GM23338 (cell line): ENCODE results near the gene MBOAT1. TPM values are rescaled to one million over a fixed set of nuclear protein-coding genes. Genes with fewer than 3 reads are reported as not detected.

Source experiments
- ATAC-seq: fragments of 200-7000 bp; cut with Tn5 transposase; 3 replicates; pipeline ENCODE4 v1.9.1; 2020
- DNase-seq: peaks from one replicate; pipeline ENCODE4 v3.0.0-alpha.2; 2015; ENCODE audit warnings: low spot score
- H2AFZ ChIP-seq: fragments of 200-600 bp; sonication (generic); 2 replicates; pipeline ENCODE4 v1.8.0; 2016; ENCODE audit warnings: antibody characterized with exemption, mild to moderate bottlenecking, moderate library complexity
- H3F3A ChIP-seq: fragments of 200-600 bp; sonication (generic); replicated peaks from 2 replicates; pipeline ENCODE4 v1.8.0; 2017; ENCODE audit warnings: antibody characterized with exemption, mixed run types, low read depth
- H3K27ac ChIP-seq: fragments of 200-600 bp; sonication (generic); 2 replicates; pipeline ENCODE4 v1.6.1; 2016; ENCODE audit warnings: low read depth
- H3K27me3 ChIP-seq: fragments of 200-600 bp; sonication (generic); 2 replicates; pipeline ENCODE4 v1.8.0; 2016; ENCODE audit warnings: mild to moderate bottlenecking, mixed run types, moderate library complexity; ENCODE audit not compliant: insufficient read depth
- H3K36me3 ChIP-seq: fragments of 200-600 bp; sonication (generic); 2 replicates; pipeline ENCODE4 v1.8.0; 2016; ENCODE audit warnings: mild to moderate bottlenecking; ENCODE audit not compliant: insufficient read depth
- H3K4me1 ChIP-seq: fragments of 200-600 bp; sonication (generic); 2 replicates; pipeline ENCODE4 v1.8.0; 2016; ENCODE audit warnings: mild to moderate bottlenecking, moderate library complexity; ENCODE audit not compliant: insufficient read depth
- H3K4me2 ChIP-seq: fragments of 200-600 bp; sonication (generic); 2 replicates; pipeline ENCODE4 v1.7.1; 2017; ENCODE audit warnings: mixed run types
- H3K4me3 ChIP-seq: fragments of 200-600 bp; sonication (generic); 2 replicates; pipeline ENCODE4 v1.6.1; 2016; ENCODE audit warnings: mixed run types
- H3K79me2 ChIP-seq: fragments of 200-600 bp; sonication (generic); replicated peaks from 2 replicates; pipeline ENCODE4 v1.8.0; 2017; ENCODE audit warnings: mild to moderate bottlenecking; ENCODE audit not compliant: insufficient read depth
- H3K9me2 ChIP-seq: fragments of 200-600 bp; sonication (generic); 2 replicates; pipeline ENCODE4 v1.8.0; 2017; ENCODE audit not compliant: insufficient read depth
- H4K20me1 ChIP-seq: fragments of 200-600 bp; sonication (generic); replicated peaks from 2 replicates; pipeline ENCODE4 v1.8.0; 2017; ENCODE audit warnings: mild to moderate bottlenecking; ENCODE audit not compliant: insufficient read depth
- H3K27ac Mint-ChIP-seq: 2 replicates; pipeline ENCODE4 v1.8.0; 2020; ENCODE audit warnings: inconsistent platforms, mild to moderate bottlenecking, moderate library complexity, mixed read lengths
- H3K27me3 Mint-ChIP-seq: 3 replicates; pipeline ENCODE4 v1.8.0; 2022; ENCODE audit warnings: low read depth, mild to moderate bottlenecking, moderate library complexity, mixed read lengths, inconsistent platforms; ENCODE audit not compliant: insufficient read depth, poor library complexity
- H3K36me3 Mint-ChIP-seq: 3 replicates; pipeline ENCODE4 v1.8.0; 2021; ENCODE audit warnings: low read depth, mild to moderate bottlenecking, inconsistent platforms, moderate library complexity, mixed read lengths
- H3K4me1 Mint-ChIP-seq: 3 replicates; pipeline ENCODE4 v1.8.0; 2020; ENCODE audit warnings: mild to moderate bottlenecking, inconsistent platforms, mixed read lengths
- H3K4me3 Mint-ChIP-seq: 3 replicates; pipeline ENCODE4 v1.8.0; 2021; ENCODE audit warnings: moderate library complexity, mild to moderate bottlenecking, inconsistent platforms, mixed read lengths
- H3K9me3 Mint-ChIP-seq: 3 replicates; pipeline ENCODE4 v1.8.0; 2020; ENCODE audit warnings: moderate library complexity, mild to moderate bottlenecking, inconsistent platforms, mixed read lengths
- CREB1 ChIP-seq: fragments of 250-450 bp; sonication (Bioruptor Pico); IDR thresholded peaks from 2 replicates; pipeline ENCODE4 v1.5.0; 2020; ENCODE audit warnings: low read depth, mild to moderate bottlenecking, moderate library complexity
- NANOG ChIP-seq: IDR thresholded peaks from 2 replicates; pipeline ENCODE4 v1.6.1; 2016; ENCODE audit warnings: antibody characterized with exemption, borderline replicate concordance
- ZNF114 ChIP-seq: fragments of 250-450 bp; sonication (Bioruptor Pico); IDR thresholded peaks from 2 replicates; pipeline ENCODE4 v1.5.0; 2020; ENCODE audit warnings: mild to moderate bottlenecking, moderate library complexity
- ZNF331 ChIP-seq: fragments of 250-450 bp; sonication (Bioruptor Pico); IDR thresholded peaks from 2 replicates; pipeline ENCODE4 v1.5.0; 2020; ENCODE audit warnings: low read depth, mild to moderate bottlenecking, moderate library complexity
- polyA plus RNA-seq: library from polyadenylated mRNA; unstranded; fragments of >200 nt; fragmentation: Nextera tagmentation; extraction: Ambion mirVana; gene quantifications from 2 replicates; pipeline ENCODE4 v1.2.1, GENCODE V29; 2016
- total RNA-seq: library from RNA; depleted of rRNA; stranded (reverse); fragments of >200 nt; shearing (Covaris generic); gene quantifications from 2 replicates; pipeline ENCODE4 v1.2.3, GENCODE V29; 2014
- TF ChIP-seq, protein P1 (sequence below), 2 experiments: fragments of 200-600 bp in 1 of 2; sonication (generic) in 1 of 2; conservative IDR thresholded peaks; 2 replicates each; pipeline versions ENCODE4 v1.5.1 to v1.6.1; 2016 to 2017; ENCODE audit warnings: antibody characterized with exemption in 2 of 2, low read depth in 2 of 2, mild to moderate bottlenecking in 2 of 2, moderate library complexity in 1 of 2
- TF ChIP-seq, protein P2 (sequence below): IDR thresholded peaks from 2 replicates; pipeline ENCODE4 v1.6.1; 2016; ENCODE audit warnings: antibody characterized with exemption

The MBOAT1 gene
- total and polyA plus RNA-seq, 2 experiments from 2014 or later = 3.8 to 18.6 TPM

DNA sequence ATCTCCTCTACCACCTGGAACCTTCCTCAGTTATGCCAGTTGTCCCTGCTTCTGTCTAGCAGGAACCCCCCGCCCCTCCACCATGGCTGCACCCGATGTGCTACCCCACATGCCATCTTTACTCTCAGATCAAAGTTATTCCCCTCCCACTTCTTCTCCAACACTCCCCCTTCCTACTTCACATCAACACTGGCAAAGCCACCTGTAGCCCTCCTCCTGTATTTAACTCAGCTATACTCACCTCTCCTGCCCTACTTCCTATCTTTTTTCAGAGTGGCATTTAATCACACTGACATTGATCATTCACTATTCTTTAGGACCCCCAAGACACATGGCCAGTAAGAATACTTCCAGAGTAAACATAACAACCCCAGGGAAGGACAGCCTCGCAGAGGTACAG is 84.3 kb downstream of the MBOAT1 start (continued):
- TF ChIP-seq, protein P1, sequence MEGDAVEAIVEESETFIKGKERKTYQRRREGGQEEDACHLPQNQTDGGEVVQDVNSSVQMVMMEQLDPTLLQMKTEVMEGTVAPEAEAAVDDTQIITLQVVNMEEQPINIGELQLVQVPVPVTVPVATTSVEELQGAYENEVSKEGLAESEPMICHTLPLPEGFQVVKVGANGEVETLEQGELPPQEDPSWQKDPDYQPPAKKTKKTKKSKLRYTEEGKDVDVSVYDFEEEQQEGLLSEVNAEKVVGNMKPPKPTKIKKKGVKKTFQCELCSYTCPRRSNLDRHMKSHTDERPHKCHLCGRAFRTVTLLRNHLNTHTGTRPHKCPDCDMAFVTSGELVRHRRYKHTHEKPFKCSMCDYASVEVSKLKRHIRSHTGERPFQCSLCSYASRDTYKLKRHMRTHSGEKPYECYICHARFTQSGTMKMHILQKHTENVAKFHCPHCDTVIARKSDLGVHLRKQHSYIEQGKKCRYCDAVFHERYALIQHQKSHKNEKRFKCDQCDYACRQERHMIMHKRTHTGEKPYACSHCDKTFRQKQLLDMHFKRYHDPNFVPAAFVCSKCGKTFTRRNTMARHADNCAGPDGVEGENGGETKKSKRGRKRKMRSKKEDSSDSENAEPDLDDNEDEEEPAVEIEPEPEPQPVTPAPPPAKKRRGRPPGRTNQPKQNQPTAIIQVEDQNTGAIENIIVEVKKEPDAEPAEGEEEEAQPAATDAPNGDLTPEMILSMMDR (conservative IDR thresholded peaks at IDR 0.05; ENCODE audit: low read depth in 2 of 2) = no peak
- no peak for TF ChIP-seq NANOG

DNA sequence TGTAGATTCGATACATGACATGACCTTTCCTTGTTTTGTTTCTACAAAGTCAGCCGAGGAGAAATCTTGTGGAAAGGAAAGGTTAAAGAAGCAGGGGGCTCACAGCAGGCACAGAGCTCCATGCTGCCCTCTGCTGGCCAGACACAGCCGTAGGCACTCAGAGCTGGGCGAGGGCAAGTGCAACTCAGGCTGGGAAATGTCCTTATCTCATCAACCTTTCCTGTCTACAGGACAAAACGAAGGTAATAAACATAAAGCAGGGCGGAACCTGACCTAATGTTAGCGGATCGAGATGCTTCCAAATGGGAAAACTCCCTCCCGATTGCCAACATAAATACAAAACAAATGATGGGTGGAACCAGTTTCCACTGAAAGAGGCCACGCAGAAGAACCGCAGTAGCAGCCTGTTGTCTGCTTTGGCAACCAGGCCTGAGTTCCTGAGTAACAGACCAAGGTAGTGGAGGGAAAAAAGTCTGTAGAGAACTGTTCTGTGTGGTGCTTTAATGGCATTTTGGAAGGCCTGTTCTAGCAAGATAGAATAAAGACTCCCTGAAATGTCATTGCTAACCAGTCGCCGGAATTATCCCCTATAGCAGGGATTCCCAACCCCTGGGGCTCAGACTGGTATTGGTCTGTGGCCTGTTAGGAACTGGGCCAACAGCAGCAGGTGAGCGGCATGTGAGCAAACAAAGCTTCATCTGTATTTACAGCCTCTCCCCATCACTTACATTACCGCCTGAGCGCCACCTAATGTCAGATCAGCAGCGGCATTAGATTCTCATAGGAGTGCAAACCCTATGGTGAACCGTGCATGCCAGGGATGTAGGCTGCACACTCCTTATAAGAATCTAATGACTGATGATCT is 85.2 kb downstream of the MBOAT1 start:
- Mint-ChIP-seq H3K9me3 (no peaks in the 10 kb centered on the region), H3K36me3 (peaks cover 8% of the 10 kb centered on the region; the same call in 1 of the 3 replicates), H3K4me1 (peaks cover 8% of the 10 kb centered on the region), H3K27me3 (peaks cover 2% of the 10 kb centered on the region), H3K4me3 (no peak overlapping the region), H3K27ac (peak overlapping the region; percentile 60; the same call in 1 of the 2 replicates)
- H4K20me1 ChIP-seq = no peaks in the 10 kb centered on the region; the same call in 1 of the 2 replicates
- H3K79me2 ChIP-seq = no peaks in the 10 kb centered on the region
- no peak overlapping the region for H3K4me2 ChIP-seq
- H3K9me2 ChIP-seq = no peaks in the 10 kb centered on the region
- ATAC-seq (peak; percentile 98), DNase-seq (peak; percentile 87)
- H2AFZ ChIP-seq = no peak overlapping the region
- TF ChIP-seq ZNF114 = no peak
- TF ChIP-seq, protein P2, sequence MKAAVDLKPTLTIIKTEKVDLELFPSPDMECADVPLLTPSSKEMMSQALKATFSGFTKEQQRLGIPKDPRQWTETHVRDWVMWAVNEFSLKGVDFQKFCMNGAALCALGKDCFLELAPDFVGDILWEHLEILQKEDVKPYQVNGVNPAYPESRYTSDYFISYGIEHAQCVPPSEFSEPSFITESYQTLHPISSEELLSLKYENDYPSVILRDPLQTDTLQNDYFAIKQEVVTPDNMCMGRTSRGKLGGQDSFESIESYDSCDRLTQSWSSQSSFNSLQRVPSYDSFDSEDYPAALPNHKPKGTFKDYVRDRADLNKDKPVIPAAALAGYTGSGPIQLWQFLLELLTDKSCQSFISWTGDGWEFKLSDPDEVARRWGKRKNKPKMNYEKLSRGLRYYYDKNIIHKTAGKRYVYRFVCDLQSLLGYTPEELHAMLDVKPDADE = no peak
- TF ChIP-seq ZNF331 (CRISPR knock-in tag) = no peak
- no peak for TF ChIP-seq CREB1 (CRISPR knock-in tag)
- TF ChIP-seq, protein P1 (conservative IDR thresholded peaks at IDR 0.05; ENCODE audit: low read depth in 2 of 2) = peak; percentile 94 to 98
- no peaks in the 10 kb centered on the region for H3K36me3 ChIP-seq
- H3K4me1 ChIP-seq = no peaks in the 10 kb centered on the region
- H3K4me3 ChIP-seq = no peak overlapping the region
- H3K27me3 ChIP-seq = no peaks in the 10 kb centered on the region
- H3K27ac ChIP-seq = no peak overlapping the region
- H3F3A ChIP-seq = no peaks in the 10 kb centered on the region
